Neuronal stem cell (in vitro differentiated cells): ENCODE measurements around the gene ENTHD1.

Experiments
- DNase-seq: peaks from one replicate; pipeline ENCODE4 v3.0.0-alpha.2; 2013; ENCODE audit warnings: low spot score
- H2AFZ ChIP-seq: one replicate; pipeline ENCODE4 v1.6.1; 2013; ENCODE audit warnings: mild to moderate bottlenecking, low read length, inconsistent platforms
- H2AK5ac ChIP-seq: 2 replicates; pipeline ENCODE4 v1.6.1; 2013; ENCODE audit warnings: low read depth, mild to moderate bottlenecking, inconsistent platforms, low read length, moderate library complexity, mixed read lengths
- H2BK120ac ChIP-seq: 2 replicates; pipeline ENCODE4 v1.6.1; 2013; ENCODE audit warnings: low read depth, mild to moderate bottlenecking, inconsistent platforms, low read length, moderate library complexity, mixed read lengths
- H2BK12ac ChIP-seq: one replicate; pipeline ENCODE4 v1.6.1; 2013; ENCODE audit warnings: low read length, inconsistent platforms
- H2BK15ac ChIP-seq: 2 replicates; pipeline ENCODE4 v1.6.1; 2013; ENCODE audit warnings: mild to moderate bottlenecking, low read length, inconsistent platforms, mixed read lengths
- H2BK5ac ChIP-seq: one replicate; pipeline ENCODE4 v1.6.1; 2013; ENCODE audit warnings: inconsistent platforms, mild to moderate bottlenecking, low read length, moderate library complexity
- H3K14ac ChIP-seq: one replicate; pipeline ENCODE4 v1.6.1; 2013; ENCODE audit warnings: low read length, inconsistent platforms
- H3K18ac ChIP-seq: 2 replicates; pipeline ENCODE4 v1.6.1; 2013; ENCODE audit warnings: low read length, inconsistent platforms
- H3K23ac ChIP-seq: 2 replicates; pipeline ENCODE4 v1.6.1; 2013; ENCODE audit warnings: low read depth, mild to moderate bottlenecking, mixed read lengths, low read length, inconsistent platforms; ENCODE audit not compliant: poor library complexity
- H3K27ac ChIP-seq: replicated peaks from 3 replicates; pipeline ENCODE4 v1.5.1; 2013; ENCODE audit warnings: low read length, inconsistent platforms
- H3K27me3 ChIP-seq, 3 experiments: 2 replicates each; pipeline ENCODE4 v1.6.1; 2013; ENCODE audit warnings: low read length in 3 of 3, mild to moderate bottlenecking in 2 of 3, inconsistent platforms in 1 of 3, low read depth in 1 of 3, mixed read lengths in 1 of 3, moderate library complexity in 1 of 3; ENCODE audit not compliant: control insufficient read depth in 3 of 3, insufficient read depth in 3 of 3
- H3K36me3 ChIP-seq, 2 donors: replicated peaks in 1 of 2; 2 replicates each; pipeline ENCODE4 v1.6.1; 2013; ENCODE audit warnings: low read length in 2 of 2; ENCODE audit not compliant: control insufficient read depth in 2 of 2, insufficient read depth in 2 of 2
- H3K4ac ChIP-seq: 2 replicates; pipeline ENCODE4 v1.6.1; 2013; ENCODE audit warnings: inconsistent platforms, mild to moderate bottlenecking, low read length, moderate library complexity
- H3K4me1 ChIP-seq, 2 donors: 1 replicate in 1 of 2; 2 replicates in 1 of 2; pipeline ENCODE4 v1.6.1; 2013; ENCODE audit warnings: low read length in 2 of 2, low read depth in 1 of 2; ENCODE audit not compliant: control insufficient read depth in 2 of 2, insufficient read depth in 1 of 2
- H3K4me2 ChIP-seq: one replicate; pipeline ENCODE4 v1.6.1; 2013; ENCODE audit warnings: mild to moderate bottlenecking, low read length, inconsistent platforms; ENCODE audit not compliant: insufficient read depth, poor library complexity, severe bottlenecking
- H3K4me3 ChIP-seq, 2 donors: 2 replicates each; pipeline ENCODE4 v1.5.1; 2013; ENCODE audit warnings: low read length in 2 of 2, mild to moderate bottlenecking in 2 of 2, inconsistent platforms in 1 of 2, moderate library complexity in 1 of 2
- H3K79me1 ChIP-seq: one replicate; pipeline ENCODE4 v1.6.1; 2013; ENCODE audit warnings: low read depth, mild to moderate bottlenecking, inconsistent platforms, low read length, moderate library complexity
- H3K9ac ChIP-seq: one replicate; pipeline ENCODE4 v1.6.1; 2013; ENCODE audit warnings: mild to moderate bottlenecking, low read depth, low read length, inconsistent platforms; ENCODE audit not compliant: poor library complexity
- H3K9me3 ChIP-seq, 2 donors: replicated peaks in 1 of 2; 2 replicates each; pipeline versions ENCODE3 to v1.6.1; 2013; ENCODE audit warnings: low read length in 2 of 2, mild to moderate bottlenecking in 2 of 2, inconsistent platforms in 1 of 2, low read depth in 1 of 2, mixed read lengths in 1 of 2, moderate library complexity in 1 of 2; ENCODE audit not compliant: control insufficient read depth in 2 of 2, insufficient read depth in 1 of 2
- H4K8ac ChIP-seq: one replicate; pipeline ENCODE4 v1.6.1; 2013; ENCODE audit warnings: low read depth, mild to moderate bottlenecking, inconsistent platforms, low read length, moderate library complexity
- H4K91ac ChIP-seq: one replicate; pipeline ENCODE4 v1.6.1; 2013; ENCODE audit warnings: low read length, low read depth, mild to moderate bottlenecking, inconsistent platforms; ENCODE audit not compliant: poor library complexity
- WGBS, 2 donors: extraction: QIAGEN DNeasy Blood & Tissue Kit; methylation state at CpG; one replicate each; pipeline ENCODE4 v1.1.7; 2013; ENCODE audit warnings: missing lambda C conversion rate in 2 of 2, mixed read lengths in 1 of 2; ENCODE audit not compliant: insufficient read length in 2 of 2, insufficient replicate concordance in 1 of 2; ENCODE audit errors: extremely low coverage in 2 of 2; 5-methylcytosine and 5-hydroxymethylcytosine counted together

Gene ENTHD1

DNA sequence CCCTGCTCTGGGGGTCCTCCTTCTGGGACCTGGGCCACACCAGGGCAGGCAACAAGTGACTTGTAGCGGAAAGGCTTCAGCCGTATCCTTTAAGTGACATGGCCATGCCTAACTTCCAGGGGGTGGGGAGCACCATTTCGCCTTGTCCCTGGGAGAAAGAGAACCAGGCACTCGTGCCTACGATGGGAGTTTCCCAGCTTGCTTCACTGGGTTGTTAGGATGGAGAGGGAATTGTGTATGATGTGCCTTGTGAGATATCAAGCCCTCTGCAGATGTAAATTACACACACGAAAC is 171.6 kb downstream of the ENTHD1 start:
- H3K27me3 ChIP-seq = peaks cover 0 to 14% (median 0%) of the 10 kb centered on the region in 3 experiments
- H2BK12ac ChIP-seq = no peak overlapping the region
- H3K9ac ChIP-seq = no peak overlapping the region
- H2BK15ac ChIP-seq = no peak overlapping the region
- H3K9me3 ChIP-seq = no peaks in the 10 kb centered on the region
- no peak for DNase-seq
- no peak overlapping the region for H2AFZ ChIP-seq
- H3K23ac ChIP-seq = no peak overlapping the region
- no CpG with 5 or more reads among the region's 6 CpGs for WGBS, 2 donors
- no peaks in the 10 kb centered on the region for H3K36me3 ChIP-seq
- no peak overlapping the region for H3K4me3 ChIP-seq
- no peak overlapping the region for H4K8ac ChIP-seq
- H3K4me1 ChIP-seq = peaks cover 6 to 20% of the 10 kb centered on the region in 2 donors
- no peak overlapping the region for H3K4ac ChIP-seq
- H3K4me2 ChIP-seq = no peak overlapping the region
- H2BK120ac ChIP-seq = no peak overlapping the region
- no peak overlapping the region for H4K91ac ChIP-seq
- H3K27ac ChIP-seq = no peak overlapping the region
- no peak overlapping the region for H3K14ac ChIP-seq
- no peak overlapping the region for H2AK5ac ChIP-seq
- no peaks in the 10 kb centered on the region for H3K79me1 ChIP-seq
- no peak overlapping the region for H3K18ac ChIP-seq
- H2BK5ac ChIP-seq = no peak overlapping the region

DNA sequence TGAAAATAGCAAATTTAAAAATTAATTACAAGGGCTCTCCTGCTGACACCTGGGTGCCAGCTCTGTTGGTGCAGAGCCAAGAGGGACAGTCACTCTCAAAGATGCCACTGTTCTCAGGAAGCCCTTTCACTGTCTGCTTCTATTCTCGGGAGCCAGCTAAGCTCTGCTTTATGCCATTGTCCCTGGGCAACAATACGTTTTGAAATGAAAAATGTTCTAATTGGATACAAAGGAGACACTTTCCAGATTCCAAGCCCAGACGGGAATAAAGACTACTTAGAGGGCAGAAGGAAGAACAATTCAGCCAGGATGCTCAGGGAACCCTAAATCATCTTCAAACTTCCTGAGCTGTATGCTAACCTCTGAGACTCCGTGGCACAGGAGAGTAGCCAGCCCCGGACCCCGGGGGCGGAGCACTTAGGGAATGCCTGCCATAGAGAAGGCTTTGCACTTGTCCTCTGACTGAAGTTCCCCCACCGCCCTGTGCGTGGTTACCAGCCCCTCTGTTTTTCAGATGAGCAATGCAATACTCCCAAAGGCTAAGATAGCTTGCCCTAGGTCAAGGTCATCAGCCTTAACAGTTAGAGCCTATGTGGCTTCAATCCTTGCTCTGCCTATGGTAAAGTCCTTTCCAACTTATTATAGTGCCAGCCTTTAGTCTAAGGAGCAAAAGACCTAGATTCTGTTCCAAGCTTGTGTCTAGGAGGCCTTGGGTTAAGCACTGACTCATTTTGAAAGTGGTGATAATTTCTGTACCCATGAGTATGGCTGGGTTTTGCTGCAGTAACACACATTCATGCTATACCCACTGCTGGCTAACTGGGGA is 172.1 kb downstream of the ENTHD1 start:
- DNase-seq = no peak
- H2BK120ac ChIP-seq = no peak overlapping the region
- WGBS, 2 donors = no CpG with 5 or more reads among the region's 9 CpGs
- H2AFZ ChIP-seq = no peak overlapping the region
- no peaks in the 10 kb centered on the region for H3K9me3 ChIP-seq
- H3K27me3 ChIP-seq = peaks cover 0 to 14% (median 0%) of the 10 kb centered on the region in 3 experiments
- no peak overlapping the region for H2BK15ac ChIP-seq
- no peak overlapping the region for H3K27ac ChIP-seq
- H2BK5ac ChIP-seq = no peak overlapping the region
- no peak overlapping the region for H4K8ac ChIP-seq
- no peak overlapping the region for H2AK5ac ChIP-seq
- H4K91ac ChIP-seq = no peak overlapping the region
- H2BK12ac ChIP-seq = no peak overlapping the region
- no peak overlapping the region for H3K9ac ChIP-seq
- H3K4me1 ChIP-seq = peaks cover 6 to 22% of the 10 kb centered on the region in 2 donors
- no peak overlapping the region for H3K14ac ChIP-seq
- no peak overlapping the region for H3K4ac ChIP-seq
- no peak overlapping the region for H3K18ac ChIP-seq
- no peaks in the 10 kb centered on the region for H3K79me1 ChIP-seq
- H3K4me2 ChIP-seq = no peak overlapping the region
- H3K23ac ChIP-seq = no peak overlapping the region
- H3K4me3 ChIP-seq = no peak overlapping the region
- H3K36me3 ChIP-seq = no peaks in the 10 kb centered on the region

DNA sequence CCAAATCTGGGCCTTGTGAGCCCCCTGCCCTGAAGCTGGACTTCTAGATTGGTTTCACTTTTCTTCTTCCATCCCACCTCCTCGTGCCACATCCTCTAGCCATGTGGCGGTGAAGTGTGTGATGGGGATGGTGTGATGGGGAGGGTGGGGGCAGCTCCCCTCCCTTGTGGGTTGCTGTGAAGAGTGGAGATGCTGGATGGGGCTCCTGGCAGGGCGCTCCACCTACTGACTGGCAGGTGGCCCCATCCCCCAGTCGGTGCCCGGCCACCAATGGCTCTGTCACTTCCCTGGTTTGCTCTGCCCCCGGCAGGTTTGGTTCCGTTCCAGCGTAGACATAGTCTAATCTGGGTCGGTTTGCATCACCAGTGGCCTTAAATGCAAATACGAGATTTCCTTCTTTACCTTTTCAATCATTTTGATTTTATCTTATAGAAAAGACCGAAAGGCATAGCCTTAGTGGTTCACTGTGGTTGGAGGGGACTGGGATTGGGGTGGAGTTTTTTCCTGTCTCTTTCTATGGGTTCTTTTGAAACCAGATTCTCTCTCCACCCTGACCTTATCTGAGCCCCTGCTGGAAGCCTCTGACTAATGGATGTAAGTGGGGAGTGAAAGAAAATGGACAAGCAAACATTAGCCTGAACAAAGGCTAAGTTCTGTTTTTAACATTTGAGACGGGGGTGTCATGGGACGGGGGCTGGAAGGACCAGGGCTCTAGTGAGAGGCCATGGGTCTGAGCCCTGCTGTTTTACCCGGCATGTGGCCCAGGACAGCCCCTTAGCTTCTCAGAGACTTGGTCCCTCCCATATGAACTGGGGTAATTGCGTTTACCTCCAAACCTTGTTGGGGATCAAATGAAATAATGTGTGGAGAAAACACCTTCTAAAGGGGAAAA is 173.8 kb downstream of the ENTHD1 start:
- no CpG with 5 or more reads among the region's 15 CpGs for WGBS, 2 donors
- Histone ChIP-seq H3K4me2 (no peak overlapping the region), H4K8ac (no peak overlapping the region), H4K91ac (no peak overlapping the region), H2BK15ac (peak overlapping the region; percentile 54), H3K27me3 (peaks cover 0 to 11% (median 0%) of the 10 kb centered on the region in 3 experiments), H2BK5ac (no peak overlapping the region), H3K23ac (no peak overlapping the region), H3K4me3 (no peak overlapping the region), H3K14ac (no peak overlapping the region), H3K36me3 (no peaks in the 10 kb centered on the region), H2AFZ (no peak overlapping the region), H3K9ac (no peak overlapping the region), H3K4ac (no peak overlapping the region), H2BK12ac (no peak overlapping the region), H2AK5ac (no peak overlapping the region), H3K9me3 (no peaks in the 10 kb centered on the region), H3K79me1 (no peaks in the 10 kb centered on the region), H2BK120ac (peak overlapping the region; percentile 43), H3K4me1 (peaks cover 6 to 20% of the 10 kb centered on the region in 2 donors), H3K27ac (no peak overlapping the region), H3K18ac (peak overlapping the region; percentile 79)
- DNase-seq = no peak

DNA sequence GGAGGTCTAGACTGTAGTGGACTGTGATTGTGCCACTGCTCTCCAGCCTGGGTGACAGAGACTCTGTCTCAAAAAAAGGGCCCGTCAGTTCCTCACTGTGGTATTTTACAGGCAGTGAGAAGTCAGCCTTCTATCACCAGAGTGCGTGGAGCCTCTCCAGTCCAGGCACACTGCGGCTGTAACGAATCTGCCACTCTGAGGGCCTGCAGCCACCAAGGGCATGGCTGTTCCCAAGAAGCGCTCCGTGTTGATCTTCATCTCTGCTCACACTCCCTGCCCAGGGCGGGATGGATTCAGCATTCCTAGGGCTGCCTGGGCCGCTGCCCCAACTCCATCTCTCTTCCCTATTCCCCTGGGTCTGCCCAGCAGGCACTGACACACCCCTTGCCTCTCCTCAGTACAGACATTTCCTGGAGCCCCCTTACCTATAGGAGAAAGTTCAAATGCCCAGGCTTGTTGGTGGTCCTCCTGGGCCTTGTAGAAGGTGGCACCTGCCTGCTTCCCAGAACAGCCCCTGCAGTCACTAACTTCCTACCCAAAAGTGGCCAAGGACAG is 174.6 kb downstream of the ENTHD1 start:
- Histone ChIP-seq H3K4ac (no peak overlapping the region), H3K4me1 (peaks cover 6 to 19% of the 10 kb centered on the region in 2 donors), H4K91ac (no peak overlapping the region), H4K8ac (no peak overlapping the region), H2BK5ac (no peak overlapping the region), H3K27me3 (peaks cover 0 to 14% (median 0%) of the 10 kb centered on the region in 3 experiments), H3K23ac (no peak overlapping the region), H3K18ac (no peak overlapping the region), H3K79me1 (no peaks in the 10 kb centered on the region), H2BK15ac (no peak overlapping the region), H3K4me3 (no peak overlapping the region), H3K14ac (no peak overlapping the region), H3K9ac (no peak overlapping the region), H2AFZ (no peak overlapping the region), H2BK120ac (no peak overlapping the region), H3K27ac (no peak overlapping the region), H3K4me2 (no peak overlapping the region), H2AK5ac (no peak overlapping the region), H2BK12ac (peak overlapping the region; percentile 68), H3K36me3 (no peaks in the 10 kb centered on the region), H3K9me3 (no peaks in the 10 kb centered on the region)
- no peak for DNase-seq
- WGBS, 2 donors = no CpG with 5 or more reads among the region's 8 CpGs
